Activated T-helper 17 cell treated with anti-CD3 and anti-CD28 coated beads, Interleukin-2, amount 50 U/mL, for 72 hours (primary cell): Measurements from ENCODE around the gene FXR1. TPM values are rescaled to one million over a fixed set of nuclear protein-coding genes. Genes with fewer than 3 reads are reported as not detected.

Experiments used
- ATAC-seq: fragments of 150-1000 bp; cut with Tn5 transposase; replicated peaks from 2 replicates; pipeline ENCODE4 v1.10.0; 2021; ENCODE audit warnings: mild to moderate bottlenecking, moderate library complexity
- H3K27ac Mint-ChIP-seq: one replicate; pipeline ENCODE4 v1.8.0; 2022; ENCODE audit warnings: mixed read lengths
- H3K27me3 Mint-ChIP-seq: one replicate; pipeline ENCODE4 v1.8.0; 2022; ENCODE audit warnings: mixed read lengths
- H3K36me3 Mint-ChIP-seq: one replicate; pipeline ENCODE4 v1.8.0; 2022; ENCODE audit warnings: low read depth, mild to moderate bottlenecking, mixed read lengths
- H3K4me1 Mint-ChIP-seq: one replicate; pipeline ENCODE4 v1.8.0; 2022; ENCODE audit warnings: mixed read lengths
- H3K4me3 Mint-ChIP-seq: one replicate; pipeline ENCODE4 v1.8.0; 2022; ENCODE audit warnings: mild to moderate bottlenecking, mixed read lengths
- H3K9me3 Mint-ChIP-seq: one replicate; pipeline ENCODE4 v1.8.0; 2022; ENCODE audit warnings: mixed read lengths
- total RNA-seq, 2 donors: library from RNA; stranded (reverse); gene quantifications; one replicate each; pipeline ENCODE4 v1.2.3, GENCODE V29; 2022

The FXR1 gene
- total RNA-seq, 2 donors from 2014 or later: 130 to 205 TPM

- Mint-ChIP-seq H3K4me3 (no peak overlapping the region), H3K4me1 (peaks cover 20% of the 10 kb centered on the region), H3K27ac (no peak overlapping the region), H3K9me3 (no peaks in the 10 kb centered on the region), H3K36me3 (peaks cover 88% of the 10 kb centered on the region), H3K27me3 (no peaks in the 10 kb centered on the region)
- no peak for ATAC-seq
Observed at GRCh38 chr3:180918542-180918941, 6.1 kb downstream of the FXR1 start.

- peaks cover 12% of the 10 kb centered on the region for H3K4me1 Mint-ChIP-seq
- no peak overlapping the region for H3K27ac Mint-ChIP-seq
- no peak overlapping the region for H3K4me3 Mint-ChIP-seq
- no peaks in the 10 kb centered on the region for H3K9me3 Mint-ChIP-seq
- no peak for ATAC-seq
- peaks cover 57% of the 10 kb centered on the region for H3K36me3 Mint-ChIP-seq
- no peaks in the 10 kb centered on the region for H3K27me3 Mint-ChIP-seq
Observed at GRCh38 chr3:180922242-180922641, 9.8 kb downstream of the FXR1 start.

- Mint-ChIP-seq H3K9me3 (no peaks in the 10 kb centered on the region), H3K4me1 (peaks cover 12% of the 10 kb centered on the region), H3K27me3 (no peaks in the 10 kb centered on the region), H3K36me3 (peaks cover 53% of the 10 kb centered on the region), H3K4me3 (no peak overlapping the region), H3K27ac (no peak overlapping the region)
- no peak for ATAC-seq
Observed at GRCh38 chr3:180923561-180923960, 11.1 kb downstream of the FXR1 start.

DNA sequence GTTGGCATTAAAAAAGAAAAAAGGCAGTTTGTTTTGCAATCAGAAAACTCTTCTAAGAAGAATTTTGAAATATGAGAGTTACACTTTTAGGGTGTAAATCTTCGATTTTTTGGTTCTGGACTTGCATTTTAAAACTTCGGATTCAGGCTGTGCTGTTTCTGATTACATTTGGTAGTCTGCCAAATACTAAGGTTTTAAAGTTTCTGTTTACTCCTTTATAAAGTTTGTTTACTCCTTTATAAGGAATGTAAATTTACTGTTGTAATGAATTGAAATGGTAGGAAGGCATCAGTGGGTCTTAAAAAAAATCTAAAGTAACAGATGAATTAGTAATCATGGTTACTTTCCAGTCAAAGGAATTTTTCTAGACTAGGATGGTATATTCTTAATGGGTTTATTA is 14.1 kb downstream of the FXR1 start:
- Mint-ChIP-seq H3K4me3 (no peak overlapping the region), H3K27me3 (no peaks in the 10 kb centered on the region), H3K4me1 (peaks cover 24% of the 10 kb centered on the region), H3K9me3 (no peaks in the 10 kb centered on the region), H3K27ac (no peak overlapping the region), H3K36me3 (peaks cover 49% of the 10 kb centered on the region)
- no peak for ATAC-seq

- Mint-ChIP-seq H3K27me3 (no peaks in the 10 kb centered on the region), H3K36me3 (peaks cover 45% of the 10 kb centered on the region), H3K9me3 (no peaks in the 10 kb centered on the region), H3K27ac (no peak overlapping the region), H3K4me3 (no peak overlapping the region), H3K4me1 (peaks cover 23% of the 10 kb centered on the region)
- ATAC-seq: no peak
Observed at GRCh38 chr3:180929376-180929775, 16.9 kb downstream of the FXR1 start.

GRCh38 chr3:180930526-180930925 is 18.1 kb downstream of the FXR1 start:
- peaks cover 55% of the 10 kb centered on the region for H3K36me3 Mint-ChIP-seq
- no peak overlapping the region for H3K4me3 Mint-ChIP-seq
- ATAC-seq: no peak
- H3K27me3 Mint-ChIP-seq: no peaks in the 10 kb centered on the region
- H3K27ac Mint-ChIP-seq: no peak overlapping the region
- peaks cover 21% of the 10 kb centered on the region for H3K4me1 Mint-ChIP-seq
- no peaks in the 10 kb centered on the region for H3K9me3 Mint-ChIP-seq

- Mint-ChIP-seq H3K4me3 (no peak overlapping the region), H3K27ac (no peak overlapping the region), H3K27me3 (no peaks in the 10 kb centered on the region), H3K36me3 (peaks cover 74% of the 10 kb centered on the region), H3K9me3 (no peaks in the 10 kb centered on the region), H3K4me1 (peaks cover 21% of the 10 kb centered on the region)
- no peak for ATAC-seq
Observed at GRCh38 chr3:180932819-180933218, 20.3 kb downstream of the FXR1 start.

DNA sequence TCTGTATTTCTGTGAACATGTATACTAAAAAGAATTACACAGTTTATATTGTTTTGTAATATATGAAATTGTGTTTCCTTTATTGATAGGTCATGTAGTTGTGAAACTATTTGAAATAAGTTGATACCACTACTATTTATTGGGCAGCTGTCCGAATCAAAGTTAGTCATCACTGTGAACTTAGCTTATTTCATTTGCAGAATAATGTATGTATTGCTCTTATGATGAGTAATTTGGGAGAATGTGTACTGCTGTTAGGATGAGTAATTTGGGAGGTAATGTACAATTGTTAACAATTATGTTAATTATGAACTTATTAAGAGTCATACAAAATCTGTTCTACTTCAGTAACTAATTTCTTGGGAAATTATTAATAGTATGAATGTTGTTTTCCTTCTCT is 22.2 kb downstream of the FXR1 start:
- no peak for ATAC-seq
- Mint-ChIP-seq H3K9me3 (no peaks in the 10 kb centered on the region), H3K27me3 (no peaks in the 10 kb centered on the region), H3K4me3 (no peak overlapping the region), H3K27ac (no peak overlapping the region), H3K36me3 (peaks cover 76% of the 10 kb centered on the region), H3K4me1 (peaks cover 16% of the 10 kb centered on the region)

DNA sequence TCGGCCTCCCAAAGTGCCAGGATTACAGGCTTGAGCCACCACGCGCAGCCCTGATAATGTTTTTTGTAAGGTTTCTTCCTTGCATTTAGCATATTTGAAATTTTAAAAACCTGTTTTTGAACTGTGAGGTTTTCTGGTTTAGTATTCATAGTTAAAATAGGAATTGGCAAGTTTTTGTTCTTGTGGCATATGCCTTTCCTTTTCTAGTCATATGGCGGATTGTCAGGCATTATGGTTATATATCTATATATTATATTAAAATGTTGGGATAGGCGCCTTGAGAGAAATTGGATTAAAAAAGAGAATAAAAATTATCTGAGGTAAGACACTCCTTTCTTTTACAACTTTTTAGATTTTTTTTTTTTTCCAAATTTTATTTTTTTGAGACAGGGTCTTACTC is 28.4 kb downstream of the FXR1 start:
- H3K27me3 Mint-ChIP-seq: no peaks in the 10 kb centered on the region
- no peaks in the 10 kb centered on the region for H3K9me3 Mint-ChIP-seq
- H3K36me3 Mint-ChIP-seq: peaks cover 94% of the 10 kb centered on the region
- no peak for ATAC-seq
- no peak overlapping the region for H3K4me3 Mint-ChIP-seq
- H3K4me1 Mint-ChIP-seq: no peaks in the 10 kb centered on the region
- no peak overlapping the region for H3K27ac Mint-ChIP-seq

DNA sequence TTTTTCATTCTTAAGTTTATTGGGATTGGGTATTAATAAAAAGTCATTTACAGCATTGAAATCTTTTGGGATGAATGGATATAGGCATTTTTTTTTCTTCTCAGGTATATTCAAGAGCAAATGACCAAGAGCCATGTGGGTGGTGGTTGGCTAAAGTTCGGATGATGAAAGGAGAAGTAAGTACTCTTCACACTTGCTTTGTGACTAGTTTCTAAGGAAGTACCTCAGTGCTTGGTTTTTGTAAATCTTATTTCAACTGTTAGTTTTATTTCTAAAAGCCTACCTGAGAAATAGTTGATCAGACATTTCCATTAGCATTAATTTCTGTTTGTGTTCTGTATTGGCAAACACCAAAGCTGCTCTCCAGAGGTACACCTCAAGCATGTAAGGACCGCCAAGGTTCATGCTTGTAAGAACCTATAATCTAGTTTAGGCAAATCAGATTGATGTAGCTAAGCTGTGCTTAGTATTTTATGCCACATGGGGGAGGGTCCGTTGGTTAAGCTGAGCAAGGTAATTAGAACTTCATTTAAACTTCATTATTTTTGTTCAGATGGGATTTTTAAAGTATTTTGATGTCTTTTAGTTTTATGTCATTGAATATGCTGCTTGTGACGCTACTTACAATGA is 35.4 kb downstream of the FXR1 start:
- Mint-ChIP-seq H3K27me3 (no peaks in the 10 kb centered on the region), H3K4me1 (peaks cover 4% of the 10 kb centered on the region), H3K9me3 (no peaks in the 10 kb centered on the region), H3K27ac (no peak overlapping the region), H3K4me3 (no peak overlapping the region), H3K36me3 (peaks cover 94% of the 10 kb centered on the region)
- no peak for ATAC-seq

DNA sequence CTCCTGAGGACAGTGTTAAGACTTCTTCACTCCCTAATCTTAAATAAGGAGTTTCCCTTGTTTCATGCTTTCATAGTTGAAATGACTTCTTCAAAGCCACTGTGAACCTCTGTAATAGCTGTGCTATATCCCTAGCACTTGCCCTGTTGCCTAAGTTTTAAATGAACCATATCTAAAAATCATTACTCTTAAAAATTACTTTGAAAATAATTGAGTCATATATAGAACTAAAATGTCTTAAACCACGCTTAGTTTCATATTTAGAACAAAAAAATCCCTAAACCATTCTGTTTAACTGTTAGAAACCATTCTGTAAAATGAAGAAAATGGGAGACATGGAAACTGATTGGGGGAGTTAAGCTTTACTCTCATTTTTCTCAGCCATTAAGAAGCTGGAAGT is 47.2 kb downstream of the FXR1 start:
- Mint-ChIP-seq H3K4me3 (peak overlapping the region; percentile 10), H3K9me3 (no peaks in the 10 kb centered on the region), H3K27ac (peak overlapping the region; percentile 71)

GRCh38 chr3:180961087-180961486 is 48.6 kb downstream of the FXR1 start:
- Mint-ChIP-seq H3K27me3 (no peaks in the 10 kb centered on the region), H3K9me3 (no peaks in the 10 kb centered on the region), H3K4me1 (peaks cover 10% of the 10 kb centered on the region), H3K27ac (no peak overlapping the region), H3K36me3 (peaks cover 98% of the 10 kb centered on the region), H3K4me3 (no peak overlapping the region)
- ATAC-seq: no peak

More for the DNA sequence above, 47.2 kb downstream of the FXR1 start:
- Mint-ChIP-seq H3K36me3 (peaks cover 96% of the 10 kb centered on the region), H3K27me3 (no peaks in the 10 kb centered on the region), H3K4me1 (peaks cover 10% of the 10 kb centered on the region)
- peak; percentile 88 for ATAC-seq

GRCh38 chr3:180961552-180961951 is 49.1 kb downstream of the FXR1 start:
- Mint-ChIP-seq H3K36me3 (peaks cover 98% of the 10 kb centered on the region), H3K27me3 (no peaks in the 10 kb centered on the region), H3K4me3 (no peak overlapping the region), H3K4me1 (peaks cover 10% of the 10 kb centered on the region), H3K9me3 (no peaks in the 10 kb centered on the region), H3K27ac (no peak overlapping the region)
- ATAC-seq: no peak

GRCh38 chr3:180962530-180962929 is 50.1 kb downstream of the FXR1 start:
- H3K27ac Mint-ChIP-seq: no peak overlapping the region
- H3K9me3 Mint-ChIP-seq: no peaks in the 10 kb centered on the region
- H3K4me1 Mint-ChIP-seq: peaks cover 10% of the 10 kb centered on the region
- H3K36me3 Mint-ChIP-seq: peaks cover 99% of the 10 kb centered on the region
- H3K27me3 Mint-ChIP-seq: no peaks in the 10 kb centered on the region
- ATAC-seq: no peak
- no peak overlapping the region for H3K4me3 Mint-ChIP-seq

DNA sequence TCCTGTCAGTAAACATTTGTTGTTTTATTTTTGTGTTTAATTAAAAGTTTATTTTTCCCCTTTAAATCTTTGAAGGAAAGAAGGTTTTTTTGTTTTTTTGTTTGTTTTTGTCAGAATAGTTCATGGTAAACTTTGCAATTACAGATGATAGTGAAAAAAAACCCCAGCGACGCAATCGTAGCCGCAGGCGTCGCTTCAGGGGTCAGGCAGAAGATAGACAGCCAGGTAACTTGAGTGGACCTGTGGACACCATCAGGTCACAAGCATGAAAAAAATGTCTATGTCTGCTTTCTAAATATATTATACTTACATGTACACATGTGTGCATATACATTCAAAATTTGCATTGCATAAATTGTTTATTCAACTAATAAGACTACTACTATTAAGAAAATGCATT is 58.5 kb downstream of the FXR1 start:
- Mint-ChIP-seq H3K4me1 (no peaks in the 10 kb centered on the region), H3K27me3 (no peaks in the 10 kb centered on the region), H3K4me3 (no peak overlapping the region), H3K27ac (no peak overlapping the region), H3K36me3 (peaks cover 87% of the 10 kb centered on the region), H3K9me3 (no peaks in the 10 kb centered on the region)
- ATAC-seq: no peak

DNA sequence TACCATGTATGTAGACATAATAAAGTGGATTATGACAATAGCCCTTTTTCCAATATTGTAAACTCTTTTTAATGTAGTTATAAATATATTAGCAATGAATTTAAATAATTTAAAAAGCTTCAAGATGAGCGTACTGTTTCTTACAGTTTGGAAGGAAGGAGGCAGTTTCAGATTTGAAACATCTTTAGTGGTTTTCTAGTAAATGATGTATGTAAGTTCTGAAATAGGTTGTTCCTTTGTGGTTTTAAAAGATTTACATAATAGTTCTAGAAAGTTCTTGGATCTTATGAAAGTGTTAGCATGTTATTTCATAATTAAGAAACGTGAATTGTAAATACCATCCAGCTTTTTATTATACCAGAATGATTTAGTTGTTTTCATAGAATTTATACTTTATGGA is 61.1 kb downstream of the FXR1 start:
- no peaks in the 10 kb centered on the region for H3K4me1 Mint-ChIP-seq
- no peaks in the 10 kb centered on the region for H3K9me3 Mint-ChIP-seq
- H3K36me3 Mint-ChIP-seq: peaks cover 88% of the 10 kb centered on the region
- ATAC-seq: no peak
- no peak overlapping the region for H3K27ac Mint-ChIP-seq
- no peaks in the 10 kb centered on the region for H3K27me3 Mint-ChIP-seq
- no peak overlapping the region for H3K4me3 Mint-ChIP-seq
